Spleen (tissue), 7 donors: ENCODE results near the gene COL27A1.
A peak's percentile ranks its signal among the peaks of the same experiment; 100 is the strongest.

Experiments used
- CTCF ChIP-seq, 11 experiments: fragments of 200-600 bp in 7 of 11; fragments of 450-650 bp in 4 of 11; sonication (generic) in 4 of 11; IDR thresholded peaks in 8 of 11; conservative IDR thresholded peaks in 3 of 11; 1 replicate in 7 of 11; 2 replicates in 4 of 11; pipeline versions ENCODE4 v1.4.0 to v1.8.0; 2016 to 2021; ENCODE audit warnings: antibody characterized with exemption in 11 of 11, inconsistent platforms in 4 of 11, mild to moderate bottlenecking in 1 of 11
- POLR2A ChIP-seq, 3 donors: fragments of 450-650 bp; IDR thresholded peaks; one replicate each; pipeline ENCODE4 v1.5.1; 2017; ENCODE audit warnings: antibody characterized with exemption in 3 of 3, mild to moderate bottlenecking in 1 of 3
- POLR2AphosphoS5 ChIP-seq, 3 donors: sonication (generic); formaldehyde crosslinking; IDR thresholded peaks; one replicate each; pipeline ENCODE4 v1.5.1; 2017; ENCODE audit warnings: antibody characterized with exemption in 3 of 3
- donor health status: DM: no; HTN: no; CAD: no; lungs with moderate emphysema.
- donor health status: DM: no; HTN: no; CAD: no.
- donor health status: DM: no; HTN: no; CAD: no.

- no peak for TF ChIP-seq POLR2A (IDR thresholded peaks at IDR 0.05)
- TF ChIP-seq POLR2AphosphoS5 (IDR thresholded peaks at IDR 0.05): peak in 1 of 3 donors; percentile 24
- TF ChIP-seq CTCF (IDR thresholded peaks at IDR 0.05 in 8 of 11, conservative IDR thresholded peaks at IDR 0.05 in 3 of 11): no peak
Measured at GRCh38 chr9:114346146-114346545, 190.8 kb downstream of the COL27A1 start.
